SKM-1 (cell line): ENCODE results near the gene HABP4.
"Not testable (repeated sequence)": the region's sequence is repeated elsewhere in the genome, so short reads cannot be mapped to it uniquely, and the experiment has no call there.

Source experiments
- DNase-seq: peaks from one replicate; lab custom pipeline; 2025; ENCODE audit not compliant: unreplicated experiment; lab: John Stamatoyannopoulos, UW

HABP4 gene

GRCh38 chr9:96495341-96495740, 45.4 kb downstream of the HABP4 start:
- DNase-seq, result no peak

GRCh38 chr9:96496368-96497116, 46.6 kb downstream of the HABP4 start:
- no peak for DNase-seq

GRCh38 chr9:96497117-96497399, 47.1 kb downstream of the HABP4 start:
- DNase-seq, result no peak

- DNase-seq, result no peak
Measured at GRCh38 chr9:96498796-96499195, 48.8 kb downstream of the HABP4 start.

GRCh38 chr9:96499257-96499656, 49.3 kb downstream of the HABP4 start:
- no peak for DNase-seq

- DNase-seq, result no peak
Measured at GRCh38 chr9:96500696-96501632, 51.0 kb downstream of the HABP4 start.

GRCh38 chr9:96501633-96502538, 51.9 kb downstream of the HABP4 start:
- no peak for DNase-seq

- DNase-seq, result no peak
Measured at GRCh38 chr9:96502539-96503373, 52.8 kb downstream of the HABP4 start.

- DNase-seq, result not testable (repeated sequence)
Measured at GRCh38 chr9:96503374-96503748, 53.4 kb downstream of the HABP4 start.

- no peak for DNase-seq
Measured at GRCh38 chr9:96503918-96504317, 53.9 kb downstream of the HABP4 start.

- no peak for DNase-seq
Measured at GRCh38 chr9:96505316-96505991, 55.5 kb downstream of the HABP4 start.

- no peak for DNase-seq
Measured at GRCh38 chr9:96508227-96508940, 58.4 kb downstream of the HABP4 start.

GRCh38 chr9:96509026-96509425, 59.1 kb downstream of the HABP4 start:
- no peak for DNase-seq

- no peak for DNase-seq
Measured at GRCh38 chr9:96509848-96510247, 59.9 kb downstream of the HABP4 start.

GRCh38 chr9:96510258-96510657, 60.3 kb downstream of the HABP4 start:
- no peak for DNase-seq

- DNase-seq, result no peak
Measured at GRCh38 chr9:96512240-96512639, 62.3 kb downstream of the HABP4 start.

- DNase-seq, result no peak
Measured at GRCh38 chr9:96513622-96514021, 63.7 kb downstream of the HABP4 start.

- DNase-seq, result no peak
Measured at GRCh38 chr9:96514108-96514799, 64.3 kb downstream of the HABP4 start.

GRCh38 chr9:96514800-96515158, 64.8 kb downstream of the HABP4 start:
- no peak for DNase-seq
